Tongue (tissue), 2 donors: ENCODE data around the gene HEXIM2. TPM values are rescaled to one million over a fixed set of nuclear protein-coding genes. Genes with fewer than 3 reads are reported as not detected.
A peak's percentile ranks its signal among the peaks of the same experiment; 100 is the strongest.

Experiments used
- small RNA-seq: library from RNA; depleted of rRNA; stranded (forward); fragments of <200 nt; gene quantifications from one replicate; pipeline ENCODE3, GENCODE V24; 2014; ENCODE audit warnings: low replicate concordance
- total RNA-seq: library from RNA; depleted of rRNA; stranded (reverse); fragments of >200 nt; gene quantifications from one replicate; pipeline ENCODE4 v1.2.3, GENCODE V29; 2014

The HEXIM2 gene
- total RNA-seq, 1 donor from 2014 or later, result 5.6 TPM

Small RNAs within 50 kb of the gene (small RNA-seq; reads per million reads assigned to genes)
- 0.16 reads per million, percentile 9 among the genes with 10 or more reads in this experiment for gene MIR6784

Other genes starting within 250 kb of the HEXIM2 start
- 1.7 TPM for gene GFAP, start 246.4 kb upstream of the HEXIM2 start, total RNA-seq
- gene KIF18B, start 214.1 kb upstream of the HEXIM2 start, total RNA-seq, result 3.6 TPM
- 1.2 TPM for gene C1QL1, start 193.6 kb upstream of the HEXIM2 start, total RNA-seq
- gene DCAKD, start 110.2 kb upstream of the HEXIM2 start, total RNA-seq, result 42.6 TPM
- gene NMT1, start 100.6 kb upstream of the HEXIM2 start, total RNA-seq, result 75.8 TPM
- 70.9 TPM for gene PLCD3, start 29.4 kb upstream of the HEXIM2 start, total RNA-seq
- gene ACBD4, start 26.2 kb upstream of the HEXIM2 start, total RNA-seq, result 7.1 TPM
- gene HEXIM1, start 13.4 kb upstream of the HEXIM2 start, total RNA-seq, result 20.3 TPM
- gene FMNL1, start 60.0 kb downstream of the HEXIM2 start, total RNA-seq, result 8.2 TPM
- gene SPATA32, start 100.2 kb downstream of the HEXIM2 start, total RNA-seq, result not detected
- 14.6 TPM for gene MAP3K14, start 155.1 kb downstream of the HEXIM2 start, total RNA-seq